GM21825 (cell line): Measurements from ENCODE around the gene LRR1.
"Not testable (repeated sequence)": the region's sequence is repeated elsewhere in the genome, so short reads cannot be mapped to it uniquely, and the experiment has no call there.

ENCODE experiments used
- ATAC-seq: cut with Tn5 transposase; IDR thresholded peaks from one replicate; pipeline ENCODE4 v1.9.1; 2021; ENCODE audit warnings: mild to moderate bottlenecking, moderate library complexity; ENCODE audit not compliant: unreplicated experiment

The LRR1 gene

GRCh38 chr14:49598485-49599300 is at the start of gene LRR1:
TSS of gene LRR1 (plus strand) at chr14:49598940. CDS start at chr14:49599021, 81 bp downstream.
- peak; percentile 55 for ATAC-seq

GRCh38 chr14:49549446-49549845 is 49.3 kb upstream of the LRR1 start:
- no peak for ATAC-seq

GRCh38 chr14:49549881-49550280 is 48.9 kb upstream of the LRR1 start:
- ATAC-seq = no peak

- no peak for ATAC-seq
Observed at GRCh38 chr14:49550286-49551184, 48.2 kb upstream of the LRR1 start.

GRCh38 chr14:49551569-49551968 is 47.2 kb upstream of the LRR1 start:
- ATAC-seq = no peak

- ATAC-seq = no peak
Observed at GRCh38 chr14:49553106-49553505, 45.6 kb upstream of the LRR1 start.

- ATAC-seq = no peak
Observed at GRCh38 chr14:49553892-49554291, 44.8 kb upstream of the LRR1 start.

- no peak for ATAC-seq
Observed at GRCh38 chr14:49559979-49560768, 38.6 kb upstream of the LRR1 start.

GRCh38 chr14:49566714-49567113 is 32.0 kb upstream of the LRR1 start:
- ATAC-seq = no peak

- ATAC-seq = no peak
Observed at GRCh38 chr14:49569281-49569680, 29.5 kb upstream of the LRR1 start.

- ATAC-seq = no peak
Observed at GRCh38 chr14:49574038-49574437, 24.7 kb upstream of the LRR1 start.

GRCh38 chr14:49578141-49578540 is 20.6 kb upstream of the LRR1 start:
- ATAC-seq = no peak

- no peak for ATAC-seq
Observed at GRCh38 chr14:49579841-49580240, 18.9 kb upstream of the LRR1 start.

- ATAC-seq = no peak
Observed at GRCh38 chr14:49581209-49582112, 17.3 kb upstream of the LRR1 start.

GRCh38 chr14:49582113-49582977 is 16.4 kb upstream of the LRR1 start:
- ATAC-seq = no peak

- no peak for ATAC-seq
Observed at GRCh38 chr14:49583629-49584028, 15.1 kb upstream of the LRR1 start.

GRCh38 chr14:49584058-49584457 is 14.7 kb upstream of the LRR1 start:
- no peak for ATAC-seq

- ATAC-seq = not testable (repeated sequence)
Observed at GRCh38 chr14:49584981-49585640, 13.6 kb upstream of the LRR1 start.
